GM08714 (cell line): ENCODE results near the gene ZNF527.
"Not testable (repeated sequence)": the region's sequence is repeated elsewhere in the genome, so short reads cannot be mapped to it uniquely, and the experiment has no call there.

Experiments
- H3K4me3 ChIP-seq: fragments of 200-500 bp; sonication (Bioruptor generic); 2 replicates; pipeline ENCODE4 v1.5.1; 2014; ENCODE audit warnings: mild to moderate bottlenecking, low read length, inconsistent platforms
- ZNF274 ChIP-seq: IDR thresholded peaks from 2 replicates; pipeline ENCODE4 v1.6.1; 2012; ENCODE audit warnings: mild to moderate bottlenecking, low read depth, low read length

ZNF527 gene

GRCh38 chr19:37370880-37371661, at the start of gene ZNF527:
Gene ZNF527, plus strand, starts transcription at chr19:37371099. Its CDS starts 3,100 bp downstream, at chr19:37374199.
- peak within 1 kb of the TSS; percentile 98 for H3K4me3 ChIP-seq
- TF ChIP-seq ZNF274: no peak

- TF ChIP-seq ZNF274: no peak
- H3K4me3 ChIP-seq: no peak overlapping the region
Observed at GRCh38 chr19:37329686-37330085, 41.2 kb upstream of the ZNF527 start.

DNA sequence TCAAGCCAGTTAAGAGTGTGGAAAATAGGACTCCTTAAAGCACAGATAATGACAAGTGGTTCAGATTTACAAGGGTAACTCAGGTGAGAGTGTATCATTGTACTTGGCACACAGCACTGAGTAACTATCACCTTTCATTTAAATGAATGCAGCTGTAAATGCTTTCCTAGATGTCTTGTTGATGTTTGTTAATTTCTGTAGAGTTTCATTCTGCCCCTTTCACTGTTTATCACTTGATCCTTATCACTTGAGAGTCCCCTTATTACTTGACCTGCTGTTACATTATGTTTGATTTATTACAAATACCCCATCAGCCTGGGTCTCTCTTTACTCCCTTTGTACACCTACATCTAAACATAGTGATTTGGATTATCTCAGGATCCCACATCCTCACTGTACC, 38.1 kb upstream of the ZNF527 start:
- H3K4me3 ChIP-seq: no peak overlapping the region
- TF ChIP-seq ZNF274: no peak

DNA sequence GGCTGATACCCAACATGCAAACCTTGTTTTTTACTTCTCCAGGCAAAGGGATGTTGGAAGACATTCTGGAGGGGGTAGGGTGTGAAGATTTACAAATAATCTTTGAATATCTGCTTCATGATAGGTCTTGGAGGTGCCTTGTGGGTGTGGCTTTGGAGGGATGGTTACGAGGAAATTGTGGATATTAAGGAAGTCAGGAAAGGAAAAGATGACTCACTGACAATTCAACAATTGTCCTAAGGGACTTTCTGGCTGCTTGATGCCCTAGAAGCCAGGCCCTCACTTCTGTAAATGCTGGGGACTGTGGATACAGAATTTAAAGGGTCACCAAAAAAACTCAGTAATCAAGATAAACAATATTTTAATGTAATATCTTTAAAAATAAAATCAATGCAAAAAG, 37.4 kb upstream of the ZNF527 start:
- TF ChIP-seq ZNF274: no peak
- no peak overlapping the region for H3K4me3 ChIP-seq

GRCh38 chr19:37334179-37335071, 36.5 kb upstream of the ZNF527 start:
- peak overlapping the region; percentile 85 for H3K4me3 ChIP-seq
- no peak for TF ChIP-seq ZNF274

GRCh38 chr19:37342753-37343152, 28.1 kb upstream of the ZNF527 start:
- no peak overlapping the region for H3K4me3 ChIP-seq
- no peak for TF ChIP-seq ZNF274

DNA sequence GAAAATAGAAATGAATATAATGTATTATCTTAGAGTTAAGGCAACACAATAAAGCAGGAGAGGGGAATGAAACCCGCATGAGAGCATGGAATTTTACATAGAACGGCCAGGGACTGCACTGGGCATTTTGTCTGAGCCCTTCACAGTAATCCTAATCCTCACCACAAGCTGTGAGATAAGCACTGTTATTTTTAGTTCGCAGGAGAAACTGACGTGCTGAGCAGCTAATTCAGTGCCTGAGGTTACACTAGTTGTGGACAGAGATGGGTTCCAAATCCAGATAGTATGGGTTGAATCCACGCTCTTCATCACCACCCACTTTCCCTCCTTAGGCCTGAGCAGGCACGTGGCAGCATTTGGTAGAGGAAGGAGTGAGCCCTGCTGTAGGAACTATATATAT, 24.8 kb upstream of the ZNF527 start:
- H3K4me3 ChIP-seq: no peak overlapping the region
- no peak for TF ChIP-seq ZNF274

DNA sequence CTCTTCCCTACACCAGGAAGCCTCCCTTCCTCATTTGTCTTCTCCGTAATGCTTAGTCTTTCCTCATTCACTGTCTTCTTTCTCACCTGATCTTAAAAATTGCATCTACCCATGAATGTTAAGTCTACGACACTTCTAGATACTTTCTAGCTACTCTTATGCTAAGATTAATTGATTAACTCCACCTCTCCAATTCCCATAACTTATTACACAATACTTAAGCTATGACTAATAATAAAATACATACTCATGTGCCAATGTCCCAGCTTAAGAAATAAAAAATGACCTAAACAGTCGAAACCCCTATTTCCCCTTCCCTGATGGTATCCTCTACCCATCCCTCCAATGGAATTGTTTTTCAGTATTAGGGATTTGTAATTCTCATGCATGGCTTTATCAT, 22.8 kb upstream of the ZNF527 start:
- no peak for TF ChIP-seq ZNF274
- H3K4me3 ChIP-seq: no peak overlapping the region

GRCh38 chr19:37353968-37354367, 16.9 kb upstream of the ZNF527 start:
- no peak for TF ChIP-seq ZNF274
- no peak overlapping the region for H3K4me3 ChIP-seq

GRCh38 chr19:37355901-37356300, 15.0 kb upstream of the ZNF527 start:
- no peak overlapping the region for H3K4me3 ChIP-seq

GRCh38 chr19:37361994-37362393, 8.9 kb upstream of the ZNF527 start:
- TF ChIP-seq ZNF274: no peak
- H3K4me3 ChIP-seq: no peak overlapping the region

More at GRCh38 chr19:37355901-37356300, 15.0 kb upstream of the ZNF527 start:
- TF ChIP-seq ZNF274: no peak

GRCh38 chr19:37362733-37363132, 8.2 kb upstream of the ZNF527 start:
- TF ChIP-seq ZNF274: no peak
- H3K4me3 ChIP-seq: no peak overlapping the region

GRCh38 chr19:37370386-37370879, 466 bp upstream of the ZNF527 start:
- peak overlapping the region; percentile 98 for H3K4me3 ChIP-seq

DNA sequence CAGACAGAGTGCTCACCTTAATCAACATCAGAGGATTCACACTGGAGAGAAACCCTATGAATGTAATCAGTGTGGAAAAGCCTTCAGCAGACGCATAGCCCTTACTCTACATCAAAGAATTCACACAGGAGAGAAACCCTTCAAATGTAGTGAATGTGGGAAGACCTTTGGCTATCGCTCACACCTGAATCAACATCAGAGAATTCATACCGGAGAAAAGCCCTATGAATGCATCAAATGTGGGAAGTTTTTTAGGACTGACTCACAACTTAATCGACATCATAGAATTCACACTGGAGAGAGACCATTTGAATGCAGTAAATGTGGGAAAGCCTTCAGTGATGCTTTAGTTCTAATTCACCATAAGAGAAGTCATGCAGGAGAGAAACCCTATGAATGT, 18.3 kb downstream of the ZNF527 start:
- no peak overlapping the region for H3K4me3 ChIP-seq
- TF ChIP-seq ZNF274: peak; percentile 88

- H3K4me3 ChIP-seq: not testable (repeated sequence)
Observed at GRCh38 chr19:37391399-37391798, 20.5 kb downstream of the ZNF527 start.
